ENCODE measurements around the gene DHODH. TPM values are rescaled to one million over a fixed set of nuclear protein-coding genes. Genes with fewer than 3 reads are reported as not detected.

DHODH gene
- total RNA-seq, 4 donors from 2014 or later, result 3.7 to 7.3 (median 4.7) TPM

GRCh38 chr16:72009779-72010178, 1.2 kb downstream of the DHODH start:
- intact Hi-C loops (cut with DNase I; ENCODE audit: low total_unique reads), result no loop called here
- 84 to 91% methylated on average over 10 of the region's 10 CpGs for whole genome bisulfite sequencing, 2 donors
- no peak for DNase-seq (ENCODE audit: low spot score in 2 of 2)
- TF ChIP-seq POLR2A (IDR thresholded peaks at IDR 0.05), result no peak
- TF ChIP-seq CTCF (IDR thresholded peaks at IDR 0.05), result no peak
- no peak overlapping the region for H3K4me3 ChIP-seq (ENCODE audit: low read depth, poor library complexity, severe bottlenecking)

GRCh38 chr16:72012607-72013006, 4.1 kb downstream of the DHODH start:
- intact Hi-C loops (cut with DNase I; ENCODE audit: low total_unique reads), result no loop called here
- TF ChIP-seq POLR2A (IDR thresholded peaks at IDR 0.05), result no peak
- TF ChIP-seq CTCF (IDR thresholded peaks at IDR 0.05), result no peak
- 54 to 59% methylated on average over 9 of the region's 9 CpGs for WGBS, 2 donors
- H3K4me3 ChIP-seq (ENCODE audit: low read depth, poor library complexity, severe bottlenecking), result no peak overlapping the region
- no peak for DNase-seq (ENCODE audit: low spot score in 2 of 2)

- TF ChIP-seq POLR2A (IDR thresholded peaks at IDR 0.05) (no peak), CTCF (IDR thresholded peaks at IDR 0.05) (no peak)
- intact Hi-C loops (cut with DNase I; ENCODE audit: low total_unique reads), result no loop called here
- no peak overlapping the region for H3K4me3 ChIP-seq (ENCODE audit: low read depth, poor library complexity, severe bottlenecking)
- DNase-seq (ENCODE audit: low spot score in 2 of 2), result peak in 1 of 2 donors; percentile 40
- WGBS, 2 donors, result 18 to 21% methylated on average over 5 of the region's 5 CpGs
Observed at GRCh38 chr16:72013389-72013788, 4.8 kb downstream of the DHODH start.

GRCh38 chr16:72013888-72014581, 5.5 kb downstream of the DHODH start:
- 53 to 55% methylated on average over 14 to 15 of the region's 15 CpGs for WGBS, 2 donors
- intact Hi-C loops (cut with DNase I; ENCODE audit: low total_unique reads), result no loop called here
- TF ChIP-seq POLR2A (IDR thresholded peaks at IDR 0.05), result no peak
- TF ChIP-seq CTCF (IDR thresholded peaks at IDR 0.05), result no peak
- DNase-seq (ENCODE audit: low spot score in 2 of 2), result no peak
- no peak overlapping the region for H3K4me3 ChIP-seq (ENCODE audit: low read depth, poor library complexity, severe bottlenecking)

- TF ChIP-seq CTCF (IDR thresholded peaks at IDR 0.05), result no peak
- TF ChIP-seq POLR2A (IDR thresholded peaks at IDR 0.05), result no peak
- intact Hi-C loops (cut with DNase I; ENCODE audit: low total_unique reads), result no loop called here
- 92% methylated on average over 8 of the region's 8 CpGs for WGBS, 2 donors
- no peak overlapping the region for H3K4me3 ChIP-seq (ENCODE audit: low read depth, poor library complexity, severe bottlenecking)
- DNase-seq (ENCODE audit: low spot score in 2 of 2), result no peak
Observed at GRCh38 chr16:72014675-72015074, 6.1 kb downstream of the DHODH start.

- no peak for DNase-seq (ENCODE audit: low spot score in 2 of 2)
Observed at GRCh38 chr16:72015124-72015523, 6.6 kb downstream of the DHODH start.

More at GRCh38 chr16:72015124-72015523, 6.6 kb downstream of the DHODH start:
- no peak overlapping the region for H3K4me3 ChIP-seq (ENCODE audit: low read depth, poor library complexity, severe bottlenecking)
- TF ChIP-seq CTCF (IDR thresholded peaks at IDR 0.05) (no peak), POLR2A (IDR thresholded peaks at IDR 0.05) (no peak)
- WGBS, 2 donors, result 64 to 89% methylated on average over 3 of the region's 3 CpGs
- intact Hi-C loops (cut with DNase I; ENCODE audit: low total_unique reads), result no loop called here

All from lower leg skin (tissue), 4 donors.